Heart right ventricle (tissue), 16 donors: Measurements from ENCODE around the gene AJUBA. TPM values are rescaled to one million over a fixed set of nuclear protein-coding genes. Genes with fewer than 3 reads are reported as not detected.

Source experiments
- ATAC-seq, 8 donors: fragments of 200-7000 bp; cut with Tn5 transposase; one replicate each; pipeline ENCODE4 v1.9.1; 2020; ENCODE audit warnings: mild to moderate bottlenecking in 8 of 8, moderate library complexity in 8 of 8, moderate number of reproducible peaks in 1 of 8
- DNase-seq, 2 donors: peaks; one replicate each; pipeline ENCODE4 v3.0.0-alpha.2; 2020
- H3K27ac ChIP-seq, 10 donors: fragments of 200-600 bp; sonication (generic) in 2 of 10; one replicate each; pipeline versions ENCODE4 v1.5.0 to v1.8.0; 2020 to 2022; ENCODE audit warnings: mild to moderate bottlenecking in 3 of 10
- H3K27me3 ChIP-seq, 7 donors: fragments of 200-600 bp; one replicate each; pipeline ENCODE4 v1.8.0; 2021 to 2022; ENCODE audit warnings: mild to moderate bottlenecking in 2 of 7
- H3K36me3 ChIP-seq, 9 donors: fragments of 200-600 bp; sonication (generic) in 1 of 9; one replicate each; pipeline versions ENCODE4 v1.5.0 to v1.8.0; 2020 to 2022; ENCODE audit warnings: mild to moderate bottlenecking in 2 of 9
- H3K4me1 ChIP-seq, 9 donors: fragments of 200-600 bp; sonication (generic) in 1 of 9; one replicate each; pipeline versions ENCODE4 v1.5.0 to v1.8.0; 2020 to 2022; ENCODE audit warnings: mild to moderate bottlenecking in 4 of 9
- H3K4me3 ChIP-seq, 10 donors: fragments of 200-600 bp; sonication (generic) in 2 of 10; one replicate each; pipeline versions ENCODE4 v1.5.0 to v1.8.0; 2020 to 2022; ENCODE audit warnings: mild to moderate bottlenecking in 7 of 10, moderate library complexity in 2 of 10
- H3K9me3 ChIP-seq, 11 donors: fragments of 200-600 bp in 10 of 11; sonication (generic) in 2 of 11; one replicate each; pipeline versions ENCODE4 v1.5.0 to v1.8.0; 2013 to 2022; ENCODE audit warnings: mild to moderate bottlenecking in 2 of 11, control low read depth in 1 of 11, moderate library complexity in 1 of 11
- CTCF ChIP-seq, 9 donors: fragments of 200-600 bp; sonication (generic) in 2 of 9; IDR thresholded peaks; one replicate each; pipeline versions ENCODE4 v1.5.0 to v1.8.0; 2021 to 2022; ENCODE audit warnings: antibody characterized with exemption in 9 of 9, mild to moderate bottlenecking in 5 of 9, moderate library complexity in 1 of 9
- WGBS, 2 donors: extraction: QIAGEN DNeasy Blood & Tissue Kit; methylation state at CpG; one replicate each; pipeline ENCODE4 v1.1.7; 2013; ENCODE audit warnings: inconsistent platforms in 1 of 2; 5-methylcytosine and 5-hydroxymethylcytosine counted together
- intact Hi-C, 10 donors: fragments of 100-400 bp; cut with DNase I; formaldehyde crosslinking; loops; one replicate each; pipeline versions ENCODE4 v1.11.1 to v1.14.2; 2022
- polyA plus RNA-seq, 2 donors: library from polyadenylated mRNA; stranded (reverse); fragments of 200-250 nt; gene quantifications; one replicate each; pipeline ENCODE4 v1.2.3, GENCODE V29; 2013
- total RNA-seq, 10 donors: library from RNA; stranded (reverse); fragmentation: NEBNext Ultra II Directional in 3 of 10; extraction: Animal tissue kit (Norgen Biotek cat#: 25700) in 3 of 10; gene quantifications; one replicate each; pipeline versions ENCODE4 v1.2.1 to v1.2.4, GENCODE V29; 2021 to 2023
- donor health status: Arrhythmogenic right ventricular cardiomyopathy.
- donor health status: ischemic (EF 13 %, LVEDD 7.1; RV severe dilation, severe dysfunction).
- donor health status: healthy with polysubstance abuse.
- donor health status: DM: no; HTN: yes; CAD: no.
- donor health status: DM: no; HTN: no; CAD: no.
- donor health status: ischemic (EF 25% LVEDD 6.9; RV normal size, moderate dysfunction).
- donor health status: ischemic (EF 25% LVEDD 5.7; RV mildly dilated, moderate dysfunction).
- donor health status: healthy.
- donor health status: DM: yes; HTN: yes; CAD: no.
- donor health status: Ischemic cardiomyopathy.
- donor health status: ischemic (EF 35%, LVEDD 5.7; RV mildly dilated, moderate dysfunction).
- donor health status: nonischemic (EF 11% LVEDD 7.7; RV severe dilation, severe dysfunction).
- donor health status: DM: yes; HTN: yes; CAD: no.
- donor health status: PGD.
- donor health status: ischemic (EF 29% LVEDD 5.4; RV normal size, mild dysfunction).
- donor health status: nonischemic (EF 23%, LVEDD 6.1; RV moderate dilation, normal function).

The AJUBA gene
- total and polyA plus RNA-seq, 12 donors: 5.3 to 25.9 (median 10.2) TPM

- DNase-seq: no peak
- peaks cover 4 to 32% (median 14%) of the 10 kb centered on the region in 9 donors for H3K4me1 ChIP-seq
- WGBS, 2 donors: 82 to 92% methylated on average over 4 of the region's 4 CpGs
- no peak overlapping the region for H3K27ac ChIP-seq
- H3K4me3 ChIP-seq: no peak overlapping the region
- intact Hi-C loops: no loop called here
- no peak for ATAC-seq
- H3K9me3 ChIP-seq: no peaks in the 10 kb centered on the region
- TF ChIP-seq CTCF (IDR thresholded peaks at IDR 0.05): no peak
- H3K27me3 ChIP-seq: no peaks in the 10 kb centered on the region
- peaks cover 0 to 64% (median 33%) of the 10 kb centered on the region in 9 donors for H3K36me3 ChIP-seq
These were observed 56.0 kb downstream of the AJUBA start for GRCh38 chr14:22926316-22926715.

DNA sequence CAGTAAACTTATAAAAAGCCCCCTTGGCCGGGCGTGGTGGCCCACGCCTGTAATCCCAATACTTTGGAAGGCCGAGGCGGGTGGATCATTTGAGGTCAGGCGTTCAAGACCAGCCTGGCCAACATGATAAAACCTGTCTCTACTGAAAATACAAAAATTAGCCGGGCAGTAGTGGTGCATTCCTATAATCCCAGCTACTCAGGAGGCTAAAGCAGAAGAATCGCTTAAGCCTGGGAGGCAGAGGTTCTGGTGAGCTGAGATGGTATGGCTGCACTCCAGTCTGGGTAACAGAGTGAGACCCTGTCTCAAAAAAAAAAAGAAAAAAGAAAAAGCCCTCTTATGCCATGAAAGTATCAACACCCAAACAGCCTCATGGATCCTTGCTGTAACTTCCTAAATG is 56.8 kb downstream of the AJUBA start:
- no peaks in the 10 kb centered on the region for H3K27me3 ChIP-seq
- H3K9me3 ChIP-seq: no peaks in the 10 kb centered on the region
- no peak for TF ChIP-seq CTCF (IDR thresholded peaks at IDR 0.05)
- 97 to 98% methylated on average over 8 of the region's 8 CpGs for WGBS, 2 donors
- ATAC-seq (no peak), DNase-seq (no peak)
- intact Hi-C loops: no loop called here
- peaks cover 0 to 72% (median 36%) of the 10 kb centered on the region in 9 donors for H3K36me3 ChIP-seq
- H3K27ac ChIP-seq: no peak overlapping the region
- no peak overlapping the region for H3K4me3 ChIP-seq
- peaks cover 4 to 28% (median 16%) of the 10 kb centered on the region in 9 donors for H3K4me1 ChIP-seq

DNA sequence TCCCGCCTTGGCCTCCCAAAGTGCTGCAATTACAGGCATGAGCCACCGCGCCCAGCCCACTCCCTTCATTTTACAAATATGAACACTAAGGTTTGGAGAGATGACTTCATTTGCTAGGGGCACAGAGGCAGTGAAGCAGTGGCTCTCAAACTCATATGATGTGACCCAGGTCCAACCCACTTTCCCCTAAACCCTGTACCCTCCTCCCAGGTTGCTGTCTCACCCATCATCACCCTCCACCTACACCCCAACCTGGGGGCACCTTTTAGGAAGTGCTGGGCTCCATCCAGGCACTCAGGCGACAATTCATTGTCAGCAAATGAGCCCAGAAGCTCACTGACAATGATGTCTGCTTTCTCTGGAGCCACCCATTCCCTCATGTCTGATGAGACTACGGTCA is 58.6 kb downstream of the AJUBA start:
- Histone ChIP-seq H3K9me3 (no peaks in the 10 kb centered on the region), H3K27ac (no peak overlapping the region), H3K4me1 (peaks cover 7 to 26% (median 24%) of the 10 kb centered on the region in 9 donors), H3K4me3 (no peak overlapping the region), H3K27me3 (no peaks in the 10 kb centered on the region), H3K36me3 (peaks cover 0 to 74% (median 38%) of the 10 kb centered on the region in 9 donors)
- DNase-seq (no peak), ATAC-seq (no peak)
- TF ChIP-seq CTCF (IDR thresholded peaks at IDR 0.05): no peak
- 97 to 98% methylated on average over 5 of the region's 5 CpGs for WGBS, 2 donors
- intact Hi-C loops: no loop called here

DNA sequence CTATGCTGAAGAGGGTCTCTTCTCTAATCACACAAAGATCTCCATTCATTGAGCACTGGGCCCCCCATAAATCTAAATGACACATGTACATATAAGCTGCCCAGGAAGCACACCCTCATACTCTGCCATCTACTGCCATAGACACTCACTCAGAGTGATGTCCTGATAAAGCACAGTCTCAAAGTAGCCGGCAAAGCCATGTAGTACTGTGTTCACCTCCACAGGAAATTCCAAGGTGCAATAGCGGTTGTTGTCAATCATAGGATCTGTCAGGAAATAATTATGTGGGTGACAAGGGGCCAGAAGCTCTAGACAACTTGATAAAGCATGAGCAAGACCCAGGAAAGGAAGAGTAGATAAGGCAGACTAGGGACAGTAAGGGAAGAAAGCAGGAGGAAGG is 60.1 kb downstream of the AJUBA start:
- H3K27me3 ChIP-seq: no peaks in the 10 kb centered on the region
- intact Hi-C loops: no loop called here
- WGBS, 2 donors: 85% methylated on average over 2 of the region's 2 CpGs

More for the DNA sequence above, 60.1 kb downstream of the AJUBA start:
- H3K4me3 ChIP-seq: no peak overlapping the region
- no peak for ATAC-seq
- no peak for DNase-seq
- peak overlapping the region in 1 of 10 donors; percentile 7 for H3K27ac ChIP-seq
- no peak for TF ChIP-seq CTCF (IDR thresholded peaks at IDR 0.05)
- H3K9me3 ChIP-seq: no peaks in the 10 kb centered on the region
- peaks cover 7 to 23% (median 19%) of the 10 kb centered on the region in 9 donors for H3K4me1 ChIP-seq
- H3K36me3 ChIP-seq: peaks cover 0 to 71% (median 38%) of the 10 kb centered on the region in 9 donors

Other genes starting within 250 kb of the AJUBA start
- 100 to 1,000 TPM; 138 to 219 (median 189) TPM for gene OXA1L, start 215.9 kb downstream of the AJUBA start, total RNA-seq
- 100 to 1,000 TPM; 143 to 146 TPM for gene OXA1L, start 215.9 kb downstream of the AJUBA start, polyA plus RNA-seq
- gene SLC7A7, start 167.1 kb downstream of the AJUBA start, total RNA-seq: 10 to 100 TPM in 1 of 10 donors, 1 to 10 TPM in 9; 1.1 to 16.1 (median 2.8) TPM
- 1 to 10 TPM; 2.3 to 3.7 TPM for gene SLC7A7, start 167.1 kb downstream of the AJUBA start, polyA plus RNA-seq
- gene MRPL52, start 152.7 kb downstream of the AJUBA start, total RNA-seq: 100 to 1,000 TPM in 7 of 10 donors, 10 to 100 TPM in 3; 90.1 to 117 (median 106) TPM
- 100 to 1,000 TPM; 136 to 300 TPM for gene MRPL52, start 152.7 kb downstream of the AJUBA start, polyA plus RNA-seq
- gene MMP14, start 146.0 kb downstream of the AJUBA start, total RNA-seq: 10 to 100 TPM; 13.6 to 43.3 (median 20.2) TPM
- 10 to 100 TPM; 24.8 to 27.4 TPM for gene MMP14, start 146.0 kb downstream of the AJUBA start, polyA plus RNA-seq
- gene LRP10, start 110.8 kb downstream of the AJUBA start, total RNA-seq: 100 to 1,000 TPM in 1 of 10 donors, 10 to 100 TPM in 9; 39.3 to 101 (median 50.9) TPM
- 10 to 100 TPM; 10.3 to 38.4 TPM for gene LRP10, start 110.8 kb downstream of the AJUBA start, polyA plus RNA-seq
- gene REM2, start 99.3 kb downstream of the AJUBA start, total RNA-seq: under 1 TPM in 4 of 10 donors, not detected in 6; 0.14 to 0.25 (median 0.18) TPM
- under 1 TPM; 0.07 to 0.22 TPM for gene REM2, start 99.3 kb downstream of the AJUBA start, polyA plus RNA-seq
- 10 to 100 TPM; 27.8 to 58.1 (median 36.1) TPM for gene RBM23, start 63.4 kb downstream of the AJUBA start, total RNA-seq
- gene RBM23, start 63.4 kb downstream of the AJUBA start, polyA plus RNA-seq: 10 to 100 TPM; 24.0 to 30.1 TPM
- 10 to 100 TPM; 41.5 to 52.6 (median 48.2) TPM for gene PRMT5, start 53.2 kb downstream of the AJUBA start, total RNA-seq
- 10 to 100 TPM in 1 of 2 donors, 1 to 10 TPM in 1; 7.8 to 75.1 TPM for gene PRMT5, start 53.2 kb downstream of the AJUBA start, polyA plus RNA-seq
- 10 to 100 TPM; 13.2 to 30.9 (median 19.3) TPM for gene HAUS4, start 25.5 kb downstream of the AJUBA start, total RNA-seq
- gene HAUS4, start 25.5 kb downstream of the AJUBA start, polyA plus RNA-seq: 10 to 100 TPM; 14.9 to 18.2 TPM
- 1 to 10 TPM; 3.2 to 6.2 (median 4.8) TPM for gene C14orf93, start 27.6 kb upstream of the AJUBA start, total RNA-seq
- 1 to 10 TPM; 3.2 to 6.7 TPM for gene C14orf93, start 27.6 kb upstream of the AJUBA start, polyA plus RNA-seq
- 100 to 1,000 TPM; 111 to 141 (median 122) TPM for gene PSMB5, start 52.3 kb upstream of the AJUBA start, total RNA-seq
- 100 to 1,000 TPM in 1 of 2 donors, 10 to 100 TPM in 1; 35.6 to 206 TPM for gene PSMB5, start 52.3 kb upstream of the AJUBA start, polyA plus RNA-seq
- not detected for gene PSMB11, start 59.7 kb upstream of the AJUBA start, total RNA-seq
- gene PSMB11, start 59.7 kb upstream of the AJUBA start, polyA plus RNA-seq: not detected
- 1 to 10 TPM in 7 of 10 donors, under 1 TPM in 3; 0.57 to 4.4 (median 1.3) TPM for gene CDH24, start 75.0 kb upstream of the AJUBA start, total RNA-seq
- gene CDH24, start 75.0 kb upstream of the AJUBA start, polyA plus RNA-seq: 1 to 10 TPM; 1.9 to 9.1 TPM
- gene ACIN1, start 112.6 kb upstream of the AJUBA start, total RNA-seq: 10 to 100 TPM; 60.2 to 79.7 (median 68.0) TPM
- gene ACIN1, start 112.6 kb upstream of the AJUBA start, polyA plus RNA-seq: 100 to 1,000 TPM in 1 of 2 donors, 10 to 100 TPM in 1; 35.7 to 119 TPM
- gene C14orf119, start 113.0 kb upstream of the AJUBA start, total RNA-seq: 10 to 100 TPM; 22.3 to 35.9 (median 28.4) TPM
- 10 to 100 TPM in 1 of 2 donors, 1 to 10 TPM in 1; 9.8 to 43.3 TPM for gene C14orf119, start 113.0 kb upstream of the AJUBA start, polyA plus RNA-seq
- gene CIROP, start 122.4 kb upstream of the AJUBA start, total RNA-seq: not detected
- gene CIROP, start 122.4 kb upstream of the AJUBA start, polyA plus RNA-seq: not detected
- gene CEBPE, start 136.7 kb upstream of the AJUBA start, total RNA-seq: under 1 TPM in 1 of 10 donors, not detected in 9; 0.53 TPM
- under 1 TPM in 1 of 2 donors, not detected in 1; 0.07 TPM for gene CEBPE, start 136.7 kb upstream of the AJUBA start, polyA plus RNA-seq
- gene SLC7A8, start 201.1 kb upstream of the AJUBA start, total RNA-seq: 10 to 100 TPM in 4 of 10 donors, 1 to 10 TPM in 6; 5.9 to 14.8 (median 9.6) TPM
- 10 to 100 TPM in 1 of 2 donors, 1 to 10 TPM in 1; 7.8 to 14.9 TPM for gene SLC7A8, start 201.1 kb upstream of the AJUBA start, polyA plus RNA-seq